Fibroblast of skin of abdomen (primary cell): Measurements from ENCODE around the gene DTL. TPM values are rescaled to one million over a fixed set of nuclear protein-coding genes. Genes with fewer than 3 reads are reported as not detected.
"Not testable (repeated sequence)": the region's sequence is repeated elsewhere in the genome, so short reads cannot be mapped to it uniquely, and the experiment has no call there.

Experiments used
- DNase-seq: peaks from one replicate; pipeline ENCODE4 v3.0.0-alpha.2; 2013
- polyA plus RNA-seq, 2 experiments: library from polyadenylated mRNA; unstranded; fragments of 120-200 nt; gene quantifications; one replicate each; pipeline ENCODE4 v1.2.1, GENCODE V29; 2013; ENCODE audit not compliant: insufficient read length in 2 of 2

Gene DTL
- polyA plus RNA-seq (2013, experiment 1 of 2; ENCODE audit: insufficient read length): 11.3 TPM
- polyA plus RNA-seq (2013, experiment 2 of 2; ENCODE audit: insufficient read length): 11.2 TPM

- peak; percentile 99 for DNase-seq
Measured at GRCh38 chr1:212035123-212035834, at the start of gene DTL, which contains the start of gene INTS7. Gene DTL (plus strand): TSS chr1:212035748. CDS start chr1:212035891, 143 bp downstream. Gene INTS7 (minus strand): TSS chr1:212035557. CDS start chr1:212035437, 120 bp downstream.

- no peak for DNase-seq
Measured at GRCh38 chr1:211986628-211987254, 48.8 kb upstream of the DTL start.

GRCh38 chr1:211991695-211992094 is 43.9 kb upstream of the DTL start:
- DNase-seq: no peak

- DNase-seq: not testable (repeated sequence)
Measured at GRCh38 chr1:211997426-211997825, 38.1 kb upstream of the DTL start.

- peak; percentile 8 for DNase-seq
Measured at GRCh38 chr1:212002536-212002935, 33.0 kb upstream of the DTL start.

- DNase-seq: peak; percentile 24
Measured at GRCh38 chr1:212004895-212005608, 30.5 kb upstream of the DTL start.

- DNase-seq: no peak
Measured at GRCh38 chr1:212007178-212007577, 28.4 kb upstream of the DTL start.

- DNase-seq: peak; percentile 51
Measured at GRCh38 chr1:212007886-212008285, 27.7 kb upstream of the DTL start.

- no peak for DNase-seq
Measured at GRCh38 chr1:212009561-212009960, 26.0 kb upstream of the DTL start.

- no peak for DNase-seq
Measured at GRCh38 chr1:212010004-212010403, 25.5 kb upstream of the DTL start.

- DNase-seq: peak; percentile 59
Measured at GRCh38 chr1:212012034-212012740, 23.4 kb upstream of the DTL start.

GRCh38 chr1:212013672-212014071 is 21.9 kb upstream of the DTL start:
- DNase-seq: no peak

- no peak for DNase-seq
Measured at GRCh38 chr1:212020975-212021374, 14.6 kb upstream of the DTL start.

- DNase-seq: peak; percentile 9
Measured at GRCh38 chr1:212021563-212021962, 14.0 kb upstream of the DTL start.

- DNase-seq: not testable (repeated sequence)
Measured at GRCh38 chr1:212022908-212023307, 12.6 kb upstream of the DTL start.

GRCh38 chr1:212024469-212025149 is 10.9 kb upstream of the DTL start:
- DNase-seq: no peak

- DNase-seq: not testable (repeated sequence)
Measured at GRCh38 chr1:212027727-212028126, 7.8 kb upstream of the DTL start.

- peak; percentile 90 for DNase-seq
Measured at GRCh38 chr1:212030936-212031528, 4.5 kb upstream of the DTL start.

GRCh38 chr1:212034516-212035122 is 929 bp upstream of the DTL start:
- DNase-seq: no peak

- no peak for DNase-seq
Measured at GRCh38 chr1:212035835-212036605, 472 bp downstream of the DTL start.
